ENCODE results near the gene FGFBP1. TPM values are rescaled to one million over a fixed set of nuclear protein-coding genes. Genes with fewer than 3 reads are reported as not detected.

Gene FGFBP1
- total and polyA plus RNA-seq, 2 experiments from 2014 or later, result not detected

DNA sequence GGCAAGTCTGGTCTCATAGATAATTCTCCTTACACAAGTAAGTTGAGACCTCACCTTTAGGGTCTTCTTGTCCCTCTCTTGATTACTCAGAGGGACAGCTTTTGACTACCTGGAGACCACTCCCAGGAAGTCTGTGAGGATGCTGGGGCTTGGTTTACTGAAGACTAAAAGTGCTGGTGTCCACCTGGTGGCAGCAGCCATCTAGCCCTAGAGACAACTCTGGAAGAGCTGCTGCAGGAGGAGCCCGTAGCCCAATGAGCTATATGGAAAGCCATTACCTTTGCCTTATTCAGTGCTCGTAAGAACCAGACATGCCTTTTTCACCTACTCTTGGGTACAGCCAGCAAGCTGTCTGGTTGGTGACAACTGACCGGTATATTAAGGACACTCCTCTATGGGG, 17.1 kb upstream of the FGFBP1 start:
- H3K4me1 ChIP-seq (ENCODE audit: low read depth), result no peaks in the 10 kb centered on the region
- no peaks in the 10 kb centered on the region for H3K36me3 ChIP-seq
- no peak overlapping the region for H3K4me3 ChIP-seq
- no peak overlapping the region for H3K27ac ChIP-seq
- H3K27me3 ChIP-seq, result no peaks in the 10 kb centered on the region
- H3K9me3 ChIP-seq (ENCODE audit: low read depth), result no peaks in the 10 kb centered on the region
- peak in 1 of 2 donors; percentile 18 for DNase-seq (ENCODE audit: low read depth in 1 of 2, low spot score in 1 of 2)
- TF ChIP-seq, protein P1, sequence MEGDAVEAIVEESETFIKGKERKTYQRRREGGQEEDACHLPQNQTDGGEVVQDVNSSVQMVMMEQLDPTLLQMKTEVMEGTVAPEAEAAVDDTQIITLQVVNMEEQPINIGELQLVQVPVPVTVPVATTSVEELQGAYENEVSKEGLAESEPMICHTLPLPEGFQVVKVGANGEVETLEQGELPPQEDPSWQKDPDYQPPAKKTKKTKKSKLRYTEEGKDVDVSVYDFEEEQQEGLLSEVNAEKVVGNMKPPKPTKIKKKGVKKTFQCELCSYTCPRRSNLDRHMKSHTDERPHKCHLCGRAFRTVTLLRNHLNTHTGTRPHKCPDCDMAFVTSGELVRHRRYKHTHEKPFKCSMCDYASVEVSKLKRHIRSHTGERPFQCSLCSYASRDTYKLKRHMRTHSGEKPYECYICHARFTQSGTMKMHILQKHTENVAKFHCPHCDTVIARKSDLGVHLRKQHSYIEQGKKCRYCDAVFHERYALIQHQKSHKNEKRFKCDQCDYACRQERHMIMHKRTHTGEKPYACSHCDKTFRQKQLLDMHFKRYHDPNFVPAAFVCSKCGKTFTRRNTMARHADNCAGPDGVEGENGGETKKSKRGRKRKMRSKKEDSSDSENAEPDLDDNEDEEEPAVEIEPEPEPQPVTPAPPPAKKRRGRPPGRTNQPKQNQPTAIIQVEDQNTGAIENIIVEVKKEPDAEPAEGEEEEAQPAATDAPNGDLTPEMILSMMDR (IDR thresholded peaks at IDR 0.05; ENCODE audit: low read depth, low read length), result no peak

DNA sequence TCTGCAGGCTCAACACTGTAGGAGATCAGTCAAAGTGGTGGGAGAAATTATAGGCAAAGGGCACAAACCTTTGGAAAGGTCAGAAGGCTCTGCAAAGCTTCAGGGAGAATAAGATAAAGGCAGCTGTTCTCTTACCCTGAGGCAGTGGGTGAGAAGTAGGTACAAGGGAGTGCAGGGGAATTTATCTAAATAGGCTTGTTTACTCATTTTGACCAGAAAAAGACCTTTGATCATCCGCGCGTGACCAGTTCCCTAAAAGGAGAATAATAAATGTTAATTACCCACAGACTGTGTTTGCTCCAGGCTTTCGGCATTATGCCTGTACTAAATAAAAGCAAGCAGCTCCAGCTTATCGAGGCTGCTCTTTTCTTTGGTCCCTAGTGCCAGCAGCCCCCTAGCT, 15.1 kb upstream of the FGFBP1 start:
- Histone ChIP-seq H3K4me1 (ENCODE audit: low read depth) (no peaks in the 10 kb centered on the region), H3K9me3 (ENCODE audit: low read depth) (no peaks in the 10 kb centered on the region), H3K4me3 (no peak overlapping the region), H3K27ac (no peak overlapping the region), H3K27me3 (no peaks in the 10 kb centered on the region), H3K36me3 (no peaks in the 10 kb centered on the region)
- no peak for DNase-seq (ENCODE audit: low read depth in 1 of 2, low spot score in 1 of 2)
- TF ChIP-seq, protein P1 (IDR thresholded peaks at IDR 0.05; ENCODE audit: low read depth, low read length), result no peak

DNA sequence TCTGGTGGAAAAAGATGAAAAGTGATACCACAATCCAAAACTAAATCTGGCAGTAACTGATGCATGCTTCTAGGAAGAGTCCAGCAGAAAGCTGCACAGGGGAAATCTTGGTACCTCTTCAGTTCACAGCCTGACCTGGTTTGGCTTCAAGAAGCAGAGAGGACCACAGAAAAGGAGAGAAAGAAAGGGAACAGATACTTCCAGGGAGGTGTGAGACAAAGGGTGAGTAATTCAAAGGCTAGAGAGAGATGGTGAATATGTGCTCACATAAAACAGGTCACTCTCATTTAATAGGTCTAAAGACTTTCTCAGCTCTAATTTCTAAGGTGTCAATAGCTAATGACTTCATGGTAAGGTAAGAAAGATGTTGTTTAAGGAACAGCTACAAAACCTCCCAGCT, 13.2 kb upstream of the FGFBP1 start:
- no peaks in the 10 kb centered on the region for H3K27me3 ChIP-seq
- DNase-seq (ENCODE audit: low read depth in 1 of 2, low spot score in 1 of 2), result no peak
- no peak overlapping the region for H3K4me3 ChIP-seq
- H3K9me3 ChIP-seq (ENCODE audit: low read depth), result no peaks in the 10 kb centered on the region
- TF ChIP-seq, protein P1 (IDR thresholded peaks at IDR 0.05; ENCODE audit: low read depth, low read length), result no peak
- H3K27ac ChIP-seq, result no peak overlapping the region
- no peaks in the 10 kb centered on the region for H3K36me3 ChIP-seq
- H3K4me1 ChIP-seq (ENCODE audit: low read depth), result no peaks in the 10 kb centered on the region

DNA sequence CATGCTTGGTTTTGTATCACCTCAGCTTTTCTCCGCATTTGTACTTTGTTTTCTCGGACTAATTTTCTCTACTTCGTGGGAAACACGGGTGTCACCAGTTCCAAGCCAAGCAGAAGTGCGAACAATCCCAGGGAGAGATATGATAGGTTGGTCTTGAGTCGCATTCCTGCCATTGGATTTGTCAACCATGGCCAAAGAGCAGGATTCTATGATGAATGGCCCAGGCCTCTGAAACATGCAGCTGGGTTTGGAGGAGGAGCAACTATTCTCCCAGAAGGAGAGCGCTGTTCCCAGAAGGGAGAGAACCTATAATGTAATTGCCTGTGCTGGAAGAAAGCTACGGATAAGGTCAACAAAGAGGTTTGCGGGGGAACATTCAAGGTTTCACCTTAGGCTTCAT, 10.3 kb upstream of the FGFBP1 start:
- Histone ChIP-seq H3K27ac (no peak overlapping the region), H3K36me3 (no peaks in the 10 kb centered on the region), H3K9me3 (ENCODE audit: low read depth) (no peaks in the 10 kb centered on the region), H3K27me3 (no peaks in the 10 kb centered on the region), H3K4me3 (no peak overlapping the region), H3K4me1 (ENCODE audit: low read depth) (no peaks in the 10 kb centered on the region)
- TF ChIP-seq, protein P1 (IDR thresholded peaks at IDR 0.05; ENCODE audit: low read depth, low read length), result no peak
- no peak for DNase-seq (ENCODE audit: low read depth in 1 of 2, low spot score in 1 of 2)

DNA sequence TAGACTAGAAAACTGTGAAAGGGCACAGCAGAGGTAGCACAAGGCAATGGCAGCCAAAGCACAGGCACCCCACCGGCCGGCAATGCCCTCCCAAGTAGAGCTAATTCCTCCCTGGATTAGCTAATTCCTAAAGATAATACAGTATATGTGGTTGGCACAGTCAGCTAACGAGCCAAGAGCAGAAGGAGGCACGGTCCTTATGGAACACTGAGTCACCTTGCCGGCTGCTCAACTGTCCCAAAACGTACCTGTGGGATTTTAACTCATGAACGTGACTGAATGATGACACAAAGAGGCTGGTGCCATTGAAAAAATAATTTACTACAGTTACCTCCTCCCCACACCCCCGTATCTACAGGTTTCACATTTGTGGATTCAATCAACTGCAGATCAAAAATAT, 9.1 kb upstream of the FGFBP1 start:
- H3K9me3 ChIP-seq (ENCODE audit: low read depth), result no peaks in the 10 kb centered on the region
- no peak overlapping the region for H3K27ac ChIP-seq
- H3K4me1 ChIP-seq (ENCODE audit: low read depth), result no peaks in the 10 kb centered on the region
- TF ChIP-seq, protein P1 (IDR thresholded peaks at IDR 0.05; ENCODE audit: low read depth, low read length), result no peak
- no peak for DNase-seq (ENCODE audit: low read depth in 1 of 2, low spot score in 1 of 2)
- H3K27me3 ChIP-seq, result peaks cover under 1% of the 10 kb centered on the region
- H3K4me3 ChIP-seq, result no peak overlapping the region
- no peaks in the 10 kb centered on the region for H3K36me3 ChIP-seq

DNA sequence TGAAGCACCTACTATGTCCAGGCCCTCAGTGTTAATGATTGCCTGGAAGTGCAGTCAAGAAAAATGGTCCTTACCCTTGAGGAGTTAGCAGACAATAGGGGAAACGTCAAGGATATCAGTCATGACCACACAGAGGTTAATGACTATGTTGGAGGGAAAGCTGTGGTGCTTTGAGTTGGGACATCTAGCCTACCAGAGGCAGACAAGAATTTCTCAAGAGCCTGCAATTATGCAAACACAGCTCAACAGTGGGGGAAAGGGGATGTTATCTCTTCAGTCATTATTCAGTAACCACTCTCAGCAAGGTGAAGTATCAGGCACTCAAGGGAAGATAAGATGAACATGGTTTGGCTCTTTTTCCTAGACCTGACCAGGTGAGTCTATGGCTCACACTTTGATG, 7.0 kb upstream of the FGFBP1 start:
- TF ChIP-seq, protein P1 (IDR thresholded peaks at IDR 0.05; ENCODE audit: low read depth, low read length), result no peak
- DNase-seq (ENCODE audit: low read depth in 1 of 2, low spot score in 1 of 2), result peak in 1 of 2 donors; percentile 38
- Histone ChIP-seq H3K27me3 (peaks cover 3% of the 10 kb centered on the region), H3K36me3 (no peaks in the 10 kb centered on the region), H3K9me3 (ENCODE audit: low read depth) (no peaks in the 10 kb centered on the region), H3K4me1 (ENCODE audit: low read depth) (no peaks in the 10 kb centered on the region), H3K27ac (no peak overlapping the region), H3K4me3 (no peak overlapping the region)
